GM12874 (cell line): ENCODE results near the gene PODXL.

Source experiments
- CTCF ChIP-seq: IDR thresholded peaks from 2 replicates; pipeline ENCODE4 v1.5.1; 2011; ENCODE audit warnings: low read depth, mild to moderate bottlenecking, control low read depth, low read length, moderate library complexity; ENCODE audit not compliant: insufficient read depth

Gene PODXL

GRCh38 chr7:131462059-131462458, 94.4 kb downstream of the PODXL start:
- no peak for TF ChIP-seq CTCF

- TF ChIP-seq CTCF: no peak
Measured at GRCh38 chr7:131459256-131459655, 97.2 kb downstream of the PODXL start.

- no peak for TF ChIP-seq CTCF
Measured at GRCh38 chr7:131456338-131456737, 100.1 kb downstream of the PODXL start.

GRCh38 chr7:131455546-131455945, 100.9 kb downstream of the PODXL start:
- TF ChIP-seq CTCF: no peak

GRCh38 chr7:131455001-131455400, 101.4 kb downstream of the PODXL start:
- TF ChIP-seq CTCF: no peak

- no peak for TF ChIP-seq CTCF
Measured at GRCh38 chr7:131454498-131454897, 101.9 kb downstream of the PODXL start.
